ENCODE measurements around the gene IFIT3.

GRCh38 chr10:89345367-89346000 is 17.7 kb downstream of the IFIT3 start:
- TF ChIP-seq, protein P1, sequence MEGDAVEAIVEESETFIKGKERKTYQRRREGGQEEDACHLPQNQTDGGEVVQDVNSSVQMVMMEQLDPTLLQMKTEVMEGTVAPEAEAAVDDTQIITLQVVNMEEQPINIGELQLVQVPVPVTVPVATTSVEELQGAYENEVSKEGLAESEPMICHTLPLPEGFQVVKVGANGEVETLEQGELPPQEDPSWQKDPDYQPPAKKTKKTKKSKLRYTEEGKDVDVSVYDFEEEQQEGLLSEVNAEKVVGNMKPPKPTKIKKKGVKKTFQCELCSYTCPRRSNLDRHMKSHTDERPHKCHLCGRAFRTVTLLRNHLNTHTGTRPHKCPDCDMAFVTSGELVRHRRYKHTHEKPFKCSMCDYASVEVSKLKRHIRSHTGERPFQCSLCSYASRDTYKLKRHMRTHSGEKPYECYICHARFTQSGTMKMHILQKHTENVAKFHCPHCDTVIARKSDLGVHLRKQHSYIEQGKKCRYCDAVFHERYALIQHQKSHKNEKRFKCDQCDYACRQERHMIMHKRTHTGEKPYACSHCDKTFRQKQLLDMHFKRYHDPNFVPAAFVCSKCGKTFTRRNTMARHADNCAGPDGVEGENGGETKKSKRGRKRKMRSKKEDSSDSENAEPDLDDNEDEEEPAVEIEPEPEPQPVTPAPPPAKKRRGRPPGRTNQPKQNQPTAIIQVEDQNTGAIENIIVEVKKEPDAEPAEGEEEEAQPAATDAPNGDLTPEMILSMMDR (conservative IDR thresholded peaks at IDR 0.05; ENCODE audit: low read length) = no peak
- no peak for TF ChIP-seq EZH2phosphoT487 (IDR thresholded peaks at IDR 0.05; ENCODE audit: borderline replicate concordance, low read depth, low read length)
